Kidney (tissue), 14 donors: ENCODE data around the gene GSC2. TPM values are rescaled to one million over a fixed set of nuclear protein-coding genes. Genes with fewer than 3 reads are reported as not detected.

Experiments used
- DNase-seq, 5 donors: peaks; one replicate each; pipeline ENCODE4 v3.0.0-alpha.2; 2013 to 2020
- FAIRE-seq: peaks from 2 replicates; lab custom pipeline; 2012; peaks lifted over from hg19 to GRCh38; lab: Jason Lieb, UNC
- H3K27ac ChIP-seq, 2 donors: one replicate each; pipeline ENCODE4 v1.7.0; 2013; ENCODE audit warnings: low read depth in 2 of 2, low read length in 2 of 2, inconsistent platforms in 1 of 2
- H3K27me3 ChIP-seq: one replicate; pipeline ENCODE4 v1.7.1; 2013; ENCODE audit warnings: low read length, inconsistent platforms; ENCODE audit not compliant: control insufficient read depth, insufficient read depth
- H3K36me3 ChIP-seq, 3 donors: one replicate each; pipeline versions ENCODE4 v1.7.0 to v1.7.1; 2013; ENCODE audit warnings: low read length in 3 of 3, control low read depth in 1 of 3, inconsistent platforms in 1 of 3; ENCODE audit not compliant: insufficient read depth in 3 of 3, control insufficient read depth in 2 of 3
- H3K4me1 ChIP-seq, 3 donors: one replicate each; pipeline versions ENCODE4 v1.7.0 to v1.7.1; 2013; ENCODE audit warnings: low read length in 3 of 3, inconsistent platforms in 1 of 3, low read depth in 1 of 3; ENCODE audit not compliant: control insufficient read depth in 2 of 3, insufficient read depth in 2 of 3
- H3K4me3 ChIP-seq, 3 donors: one replicate each; pipeline versions ENCODE4 v1.7.0 to v1.8.1; 2013; ENCODE audit warnings: low read length in 3 of 3, control low read depth in 1 of 3, inconsistent platforms in 1 of 3
- H3K9ac ChIP-seq, 3 donors: one replicate each; pipeline versions ENCODE4 v1.7.0 to v1.7.1; 2013; ENCODE audit warnings: low read length in 3 of 3, control low read depth in 1 of 3, inconsistent platforms in 1 of 3
- H3K9me3 ChIP-seq, 3 donors: one replicate each; pipeline versions ENCODE4 v1.7.0 to v1.7.1; 2013; ENCODE audit warnings: low read length in 3 of 3, control low read depth in 1 of 3, inconsistent platforms in 1 of 3; ENCODE audit not compliant: control insufficient read depth in 2 of 3, insufficient read depth in 1 of 3
- intact Hi-C: fragments of 100-400 bp; cut with DNase I; formaldehyde crosslinking; loops from one replicate; pipeline ENCODE4 v1.11.1; 2022
- polyA plus RNA-seq: library from polyadenylated mRNA; stranded (reverse); fragments of 350-450 nt; fragmentation: Illumina TruSeq; extraction: RNeasy Lipid Tissue Mini Kit (QIAGEN cat#74804); gene quantifications from one replicate; pipeline ENCODE4 v1.2.3, GENCODE V29; 2014; ENCODE audit warnings: low read depth, low replicate concordance; ENCODE audit not compliant: insufficient read depth
- total RNA-seq: library from RNA; stranded (reverse); fragmentation: NEBNext Ultra II Directional; extraction: Animal tissue kit (Norgen Biotek cat#: 25700); gene quantifications from one replicate; pipeline ENCODE4 v1.2.1, GENCODE V29; 2021
- TF ChIP-seq, protein P1 (sequence below): IDR thresholded peaks from 3 replicates; pipeline ENCODE4 v1.5.1; 2012; ENCODE audit warnings: mild to moderate bottlenecking, moderate library complexity, borderline replicate concordance; ENCODE audit not compliant: insufficient read depth; ENCODE audit errors: extremely low read depth
- donor health status: control.
- donor health status: control.
- donor health status: control.
- donor health status: control.
- donor health status: control.
- donor health status: DM: yes; HTN: yes; CAD: no.
- donor health status: Normal renal cell carcinoma (clear cell type).

Gene GSC2
- total and polyA plus RNA-seq, 2 donors from 2014 or later = not detected

- peaks cover 7 to 63% (median 37%) of the 10 kb centered on the region in 3 donors for H3K36me3 ChIP-seq
- no peak overlapping the region for H3K4me3 ChIP-seq
- no peak for DNase-seq
- intact Hi-C loops = no loop called here
- FAIRE-seq = no peak
- no peak overlapping the region for H3K9ac ChIP-seq
- H3K9me3 ChIP-seq = no peaks in the 10 kb centered on the region
- no peak overlapping the region for H3K27ac ChIP-seq
- no peaks in the 10 kb centered on the region for H3K27me3 ChIP-seq
- H3K4me1 ChIP-seq = no peaks in the 10 kb centered on the region
- TF ChIP-seq, protein P1, sequence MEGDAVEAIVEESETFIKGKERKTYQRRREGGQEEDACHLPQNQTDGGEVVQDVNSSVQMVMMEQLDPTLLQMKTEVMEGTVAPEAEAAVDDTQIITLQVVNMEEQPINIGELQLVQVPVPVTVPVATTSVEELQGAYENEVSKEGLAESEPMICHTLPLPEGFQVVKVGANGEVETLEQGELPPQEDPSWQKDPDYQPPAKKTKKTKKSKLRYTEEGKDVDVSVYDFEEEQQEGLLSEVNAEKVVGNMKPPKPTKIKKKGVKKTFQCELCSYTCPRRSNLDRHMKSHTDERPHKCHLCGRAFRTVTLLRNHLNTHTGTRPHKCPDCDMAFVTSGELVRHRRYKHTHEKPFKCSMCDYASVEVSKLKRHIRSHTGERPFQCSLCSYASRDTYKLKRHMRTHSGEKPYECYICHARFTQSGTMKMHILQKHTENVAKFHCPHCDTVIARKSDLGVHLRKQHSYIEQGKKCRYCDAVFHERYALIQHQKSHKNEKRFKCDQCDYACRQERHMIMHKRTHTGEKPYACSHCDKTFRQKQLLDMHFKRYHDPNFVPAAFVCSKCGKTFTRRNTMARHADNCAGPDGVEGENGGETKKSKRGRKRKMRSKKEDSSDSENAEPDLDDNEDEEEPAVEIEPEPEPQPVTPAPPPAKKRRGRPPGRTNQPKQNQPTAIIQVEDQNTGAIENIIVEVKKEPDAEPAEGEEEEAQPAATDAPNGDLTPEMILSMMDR = no peak
These were observed 13.2 kb downstream of the GSC2 start for GRCh38 chr22:19136915-19137314.

GRCh38 chr22:19134874-19135273, 15.2 kb downstream of the GSC2 start:
- TF ChIP-seq, protein P1 = no peak
- no peak for DNase-seq
- no peaks in the 10 kb centered on the region for H3K9me3 ChIP-seq
- H3K9ac ChIP-seq = no peak overlapping the region
- H3K27ac ChIP-seq = no peak overlapping the region
- H3K36me3 ChIP-seq = peaks cover 3 to 46% (median 26%) of the 10 kb centered on the region in 3 donors
- no peaks in the 10 kb centered on the region for H3K27me3 ChIP-seq
- H3K4me1 ChIP-seq = no peaks in the 10 kb centered on the region
- no peak overlapping the region for H3K4me3 ChIP-seq
- intact Hi-C loops = no loop called here
- FAIRE-seq = no peak

DNA sequence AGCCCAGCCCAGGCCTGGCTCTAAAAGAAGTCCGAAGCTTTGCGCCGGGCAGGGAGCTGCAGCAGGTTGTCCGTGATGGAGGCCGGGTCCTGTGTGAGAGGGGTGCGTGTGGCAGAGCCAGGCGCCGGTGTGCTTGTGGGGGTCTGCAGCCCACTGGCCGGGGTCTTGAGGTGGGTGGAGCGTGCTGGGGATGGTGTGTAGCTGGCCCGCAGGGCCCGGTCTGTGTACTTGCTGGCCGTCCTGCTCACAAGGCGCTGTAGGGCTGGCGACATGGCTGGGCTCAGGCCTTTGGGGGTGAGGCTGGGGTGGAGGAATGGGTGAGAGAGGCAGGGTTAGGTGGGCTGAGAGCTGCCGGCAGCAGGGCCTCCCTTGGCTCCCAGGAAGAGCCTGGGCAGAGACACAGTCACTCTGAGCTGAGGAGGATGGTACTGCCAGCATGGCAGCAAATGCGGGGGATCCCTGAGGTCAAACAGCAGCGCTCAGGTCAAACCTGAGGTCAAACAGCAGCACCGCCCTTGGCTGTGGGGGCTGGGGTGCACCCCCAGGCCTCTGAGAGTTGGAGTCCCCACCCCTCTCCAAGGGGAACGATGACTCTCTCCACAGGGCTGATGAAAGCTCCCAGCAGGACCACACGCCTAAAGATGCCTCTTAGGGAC, 15.8 kb downstream of the GSC2 start:
- Histone ChIP-seq H3K9me3 (no peaks in the 10 kb centered on the region), H3K36me3 (peaks cover 2 to 40% (median 21%) of the 10 kb centered on the region in 3 donors), H3K4me3 (no peak overlapping the region), H3K27ac (no peak overlapping the region), H3K27me3 (no peaks in the 10 kb centered on the region), H3K9ac (no peak overlapping the region), H3K4me1 (no peaks in the 10 kb centered on the region)
- peak in 1 of 5 donors; percentile 52 for DNase-seq
- intact Hi-C loops = no loop called here
- TF ChIP-seq, protein P1 = no peak
- FAIRE-seq = no peak
